GM18517 (cell line): ENCODE measurements around the gene POLDIP3.
"Not testable (repeated sequence)": the region's sequence is repeated elsewhere in the genome, so short reads cannot be mapped to it uniquely, and the experiment has no call there.

Experiments
- ATAC-seq: cut with Tn5 transposase; IDR thresholded peaks from one replicate; pipeline ENCODE4 v1.9.1; 2021; ENCODE audit warnings: mild to moderate bottlenecking, moderate library complexity; ENCODE audit not compliant: unreplicated experiment

Gene POLDIP3

GRCh38 chr22:42562279-42562678, 52.4 kb downstream of the POLDIP3 start:
- ATAC-seq: no peak

GRCh38 chr22:42561856-42562255, 52.8 kb downstream of the POLDIP3 start:
- ATAC-seq: no peak

- ATAC-seq: no peak
Observed at GRCh38 chr22:42560781-42561180, 53.9 kb downstream of the POLDIP3 start.

- no peak for ATAC-seq
Observed at GRCh38 chr22:42560381-42560780, 54.3 kb downstream of the POLDIP3 start.

GRCh38 chr22:42553475-42554361, 61.0 kb downstream of the POLDIP3 start, which contains the start of gene SERHL2:
SERHL2 (plus strand) TSS chr22:42553956; CDS start chr22:42554021, 65 bp downstream.
- no peak for ATAC-seq

GRCh38 chr22:42552294-42552647, 62.4 kb downstream of the POLDIP3 start:
- ATAC-seq: not testable (repeated sequence)

- no peak for ATAC-seq
Observed at GRCh38 chr22:42549331-42550060, 65.2 kb downstream of the POLDIP3 start.

- no peak for ATAC-seq
Observed at GRCh38 chr22:42548597-42549330, 65.9 kb downstream of the POLDIP3 start.

GRCh38 chr22:42548126-42548525, 66.6 kb downstream of the POLDIP3 start:
- ATAC-seq: not testable (repeated sequence)

GRCh38 chr22:42547562-42547961, 67.1 kb downstream of the POLDIP3 start:
- ATAC-seq: no peak

- no peak for ATAC-seq
Observed at GRCh38 chr22:42544686-42545085, 70.0 kb downstream of the POLDIP3 start.

- peak; percentile 44 for ATAC-seq
Observed at GRCh38 chr22:42539236-42539771, 75.4 kb downstream of the POLDIP3 start.

GRCh38 chr22:42537199-42537831, 77.4 kb downstream of the POLDIP3 start:
- peak; percentile 47 for ATAC-seq

GRCh38 chr22:42536634-42537033, 78.0 kb downstream of the POLDIP3 start:
- ATAC-seq: not testable (repeated sequence)

GRCh38 chr22:42536166-42536565, 78.5 kb downstream of the POLDIP3 start:
- ATAC-seq: no peak

GRCh38 chr22:42535082-42535731, 79.5 kb downstream of the POLDIP3 start:
- not testable (repeated sequence) for ATAC-seq
